GM12878 (cell line): ENCODE data around the gene E2F2. TPM values are rescaled to one million over a fixed set of nuclear protein-coding genes. Genes with fewer than 3 reads are reported as not detected.

Source experiments
- DPF2 ChIP-seq: fragments of 450-650 bp; IDR thresholded peaks from 2 replicates; pipeline ENCODE4 v1.6.1; 2017; ENCODE audit warnings: mild to moderate bottlenecking
- EED ChIP-seq: sonication (generic); IDR thresholded peaks from 2 replicates; pipeline ENCODE4 v1.6.1; 2016; ENCODE audit warnings: antibody characterized with exemption, low read depth
- ETV6 ChIP-seq, 2 experiments: fragments of 450-650 bp in 1 of 2; IDR thresholded peaks in 1 of 2; conservative IDR thresholded peaks in 1 of 2; 2 replicates each; pipeline ENCODE4 v1.6.1; 2014; ENCODE audit warnings: antibody characterized with exemption in 1 of 2, borderline replicate concordance in 1 of 2, low read depth in 1 of 2, mild to moderate bottlenecking in 1 of 2, moderate library complexity in 1 of 2
- GABPA ChIP-seq: IDR thresholded peaks from 2 replicates; pipeline ENCODE4 v1.6.1; 2014; ENCODE audit warnings: antibody characterized with exemption, low read depth, mild to moderate bottlenecking, inconsistent platforms
- GATAD2B ChIP-seq: fragments of 450-650 bp; conservative IDR thresholded peaks from 2 replicates; pipeline ENCODE4 v1.6.1; 2017; ENCODE audit warnings: low read depth, mild to moderate bottlenecking, moderate library complexity
- IKZF1 ChIP-seq: fragments of 450-650 bp; conservative IDR thresholded peaks from 2 replicates; pipeline ENCODE4 v1.6.1; 2017; ENCODE audit warnings: antibody characterized with exemption, mild to moderate bottlenecking
- IKZF2 ChIP-seq, 2 experiments: fragments of 450-650 bp; IDR thresholded peaks; 2 replicates each; pipeline ENCODE4 v1.6.1; 2017; ENCODE audit warnings: mild to moderate bottlenecking in 2 of 2, moderate library complexity in 2 of 2
- IRF5 ChIP-seq: fragments of 450-650 bp; IDR thresholded peaks from 2 replicates; pipeline ENCODE4 v1.6.1; 2017; ENCODE audit warnings: borderline replicate concordance
- JUNB ChIP-seq: IDR thresholded peaks from 2 replicates; pipeline ENCODE4 v1.6.1; 2016; ENCODE audit warnings: antibody characterized with exemption, mild to moderate bottlenecking
- MLLT1 ChIP-seq: fragments of 450-650 bp; IDR thresholded peaks from 2 replicates; pipeline ENCODE4 v1.6.1; 2016; ENCODE audit warnings: mild to moderate bottlenecking
- NBN ChIP-seq: fragments of 450-650 bp; IDR thresholded peaks from 2 replicates; pipeline ENCODE4 v1.6.1; 2016
- PAX8 ChIP-seq: fragments of 450-650 bp; IDR thresholded peaks from 2 replicates; pipeline ENCODE4 v1.6.1; 2017; ENCODE audit warnings: mild to moderate bottlenecking, moderate library complexity
- RBBP5 ChIP-seq: fragments of 200-600 bp; sonication (generic); conservative IDR thresholded peaks from 2 replicates; pipeline ENCODE4 v1.6.1; 2016
- RELB ChIP-seq: fragments of 450-650 bp; IDR thresholded peaks from 2 replicates; pipeline ENCODE4 v1.6.1; 2017; ENCODE audit warnings: low read depth, mild to moderate bottlenecking, moderate library complexity
- SKIL ChIP-seq: fragments of 450-650 bp; IDR thresholded peaks from 2 replicates; pipeline ENCODE4 v1.6.1; 2017; ENCODE audit warnings: mild to moderate bottlenecking, low read depth, inconsistent platforms; ENCODE audit not compliant: poor library complexity, severe bottlenecking
- SP1 ChIP-seq: IDR thresholded peaks from one replicate; pipeline ENCODE4 v1.6.1; 2011; ENCODE audit warnings: low read depth, low read length
- SPI1 ChIP-seq: IDR thresholded peaks from 2 replicates; pipeline ENCODE4 v1.6.1; 2011; ENCODE audit warnings: low read depth, mild to moderate bottlenecking, low read length, moderate library complexity, borderline replicate concordance; ENCODE audit not compliant: insufficient read depth
- SUPT20H ChIP-seq: IDR thresholded peaks from 2 replicates; pipeline ENCODE4 v1.6.1; 2011; ENCODE audit warnings: low read depth, mild to moderate bottlenecking, low read length, moderate library complexity, borderline replicate concordance; ENCODE audit not compliant: control insufficient read depth
- TBL1XR1 ChIP-seq: IDR thresholded peaks from 2 replicates; pipeline ENCODE4 v1.6.1; 2012; ENCODE audit warnings: low read depth, low read length, improper control_type of control experiment
- ZBTB40 ChIP-seq: fragments of 450-650 bp; IDR thresholded peaks from 2 replicates; pipeline ENCODE4 v1.6.1; 2016; ENCODE audit warnings: mild to moderate bottlenecking, moderate library complexity, borderline replicate concordance
- polyA plus RNA-seq, 11 experiments: library from polyadenylated mRNA; depleted of rRNA in 4 of 11; unstranded in 6 of 11; stranded (reverse) in 5 of 11; fragments of >200 nt; fragmentation: Nextera tagmentation in 4 of 11; fragmentation: Illumina TruSeq in 1 of 11; extraction: Ambion mirVana in 4 of 11; extraction: Trizol in 1 of 11; gene quantifications; 1 replicate in 1 of 11; 2 replicates in 10 of 11; pipeline versions ENCODE4 v1.2.1 to v1.2.3, GENCODE V29; 2011 to 2016; ENCODE audit warnings: inconsistent platforms in 2 of 11, missing spikeins in 2 of 11, low read depth in 1 of 11
- total RNA-seq, 4 experiments: library from RNA; depleted of rRNA in 3 of 4; stranded (reverse); fragments of >200 nt in 3 of 4; fragmentation: Illumina TruSeq in 1 of 4; extraction: Trizol in 1 of 4; gene quantifications; 2 replicates each; pipeline versions ENCODE4 v1.2.1 to v1.2.3, GENCODE V29; 2013 to 2021

Gene E2F2
- total and polyA plus RNA-seq, 10 of the 15 experiments (the other 5 are each of a cell fraction or from before 2014, with no cell fraction given): 3.8 to 27.2 (median 14.6) TPM

GRCh38 chr1:23578311-23578996 lies 47.4 kb upstream of the E2F2 start (continued):
- no peak for TF ChIP-seq IRF5
- no peak for TF ChIP-seq ZBTB40
- no peak for TF ChIP-seq MLLT1
- TF ChIP-seq PAX8: no peak
- no peak for TF ChIP-seq SP1
- TF ChIP-seq TBL1XR1: no peak
- peak; percentile 36 to 55; a peak in 3 of 4 replicates for TF ChIP-seq IKZF2 (IDR thresholded peaks at IDR 0.05)
- TF ChIP-seq GABPA: no peak
- peak; percentile 64; the same call in 1 of the 2 replicates for TF ChIP-seq SPI1
- TF ChIP-seq ETV6 (conservative IDR thresholded peaks at IDR 0.05 in 1 of 2, IDR thresholded peaks at IDR 0.05 in 1 of 2; ENCODE audit: borderline replicate concordance in 1 of 2, low read depth in 1 of 2): peak in 1 of 2 experiments; percentile 32; a peak in 1 of 4 replicates
- no peak for TF ChIP-seq NBN
- TF ChIP-seq SKIL: no peak
- TF ChIP-seq RELB: no peak
- TF ChIP-seq DPF2: no peak
- TF ChIP-seq EED: peak; percentile 55
- no peak for TF ChIP-seq SUPT20H
- peak; percentile 27; the same call in 1 of the 2 replicates for TF ChIP-seq IKZF1
- TF ChIP-seq JUNB: no peak
- TF ChIP-seq GATAD2B: no peak
- TF ChIP-seq RBBP5: no peak
